ENCODE data around the gene DIAPH3. TPM values are rescaled to one million over a fixed set of nuclear protein-coding genes. Genes with fewer than 3 reads are reported as not detected.

DIAPH3 gene
- total RNA-seq, 4 donors from 2014 or later: 0.20 to 0.30 TPM; not detected in 2

- DNase-seq (ENCODE audit: low spot score in 2 of 2): no peak
- 77 to 85% methylated on average over 3 of the region's 3 CpGs for WGBS, 2 donors
- Histone ChIP-seq H3K27ac (no peak overlapping the region), H3K27me3 (no peaks in the 10 kb centered on the region), H3K4me3 (no peak overlapping the region), H3K9me3 (no peaks in the 10 kb centered on the region), H3K36me3 (no peaks in the 10 kb centered on the region), H3K4me1 (no peaks in the 10 kb centered on the region)
- TF ChIP-seq POLR2A (IDR thresholded peaks at IDR 0.05) (no peak), CTCF (IDR thresholded peaks at IDR 0.05) (no peak), EP300 (IDR thresholded peaks at IDR 0.05) (no peak)
Measured at GRCh38 chr13:59976856-59977255, 186.9 kb downstream of the DIAPH3 start.

- Histone ChIP-seq H3K36me3 (no peaks in the 10 kb centered on the region), H3K4me3 (no peak overlapping the region), H3K27ac (no peak overlapping the region), H3K4me1 (no peaks in the 10 kb centered on the region), H3K27me3 (no peaks in the 10 kb centered on the region), H3K9me3 (no peaks in the 10 kb centered on the region)
- 94 to 96% methylated on average over 6 of the region's 6 CpGs for WGBS, 2 donors
- TF ChIP-seq POLR2A (IDR thresholded peaks at IDR 0.05) (no peak), EP300 (IDR thresholded peaks at IDR 0.05) (no peak), CTCF (IDR thresholded peaks at IDR 0.05) (no peak)
- no peak for DNase-seq (ENCODE audit: low spot score in 2 of 2)
Measured at GRCh38 chr13:59975807-59976435, 187.8 kb downstream of the DIAPH3 start.

- no peak overlapping the region for H3K27ac ChIP-seq
- H3K4me1 ChIP-seq: no peaks in the 10 kb centered on the region
- TF ChIP-seq CTCF (IDR thresholded peaks at IDR 0.05) (no peak), POLR2A (IDR thresholded peaks at IDR 0.05) (no peak), EP300 (IDR thresholded peaks at IDR 0.05) (no peak)
- no peaks in the 10 kb centered on the region for H3K36me3 ChIP-seq
- no peaks in the 10 kb centered on the region for H3K27me3 ChIP-seq
- no peaks in the 10 kb centered on the region for H3K9me3 ChIP-seq
- no peak for DNase-seq (ENCODE audit: low spot score in 2 of 2)
- H3K4me3 ChIP-seq: no peak overlapping the region
- 90 to 92% methylated on average over 3 of the region's 3 CpGs for WGBS, 2 donors
Measured at GRCh38 chr13:59970847-59971246, 192.9 kb downstream of the DIAPH3 start.

GRCh38 chr13:59963827-59964226 lies 199.9 kb downstream of the DIAPH3 start:
- no peak overlapping the region for H3K4me3 ChIP-seq
- 65 to 93% methylated on average over 2 of the region's 2 CpGs for WGBS, 2 donors
- TF ChIP-seq EP300 (IDR thresholded peaks at IDR 0.05) (no peak), CTCF (IDR thresholded peaks at IDR 0.05) (no peak), POLR2A (IDR thresholded peaks at IDR 0.05) (no peak)

GRCh38 chr13:59963383-59963782 lies 200.3 kb downstream of the DIAPH3 start:
- H3K4me3 ChIP-seq: no peak overlapping the region
- DNase-seq (ENCODE audit: low spot score in 2 of 2): no peak
- no peaks in the 10 kb centered on the region for H3K9me3 ChIP-seq
- no peak for TF ChIP-seq EP300 (IDR thresholded peaks at IDR 0.05)
- TF ChIP-seq CTCF (IDR thresholded peaks at IDR 0.05): no peak
- TF ChIP-seq POLR2A (IDR thresholded peaks at IDR 0.05): no peak
- no peaks in the 10 kb centered on the region for H3K4me1 ChIP-seq
- H3K27me3 ChIP-seq: no peaks in the 10 kb centered on the region
- no peak overlapping the region for H3K27ac ChIP-seq
- H3K36me3 ChIP-seq: no peaks in the 10 kb centered on the region

More at GRCh38 chr13:59963827-59964226, 199.9 kb downstream of the DIAPH3 start:
- Histone ChIP-seq H3K27me3 (no peaks in the 10 kb centered on the region), H3K4me1 (no peaks in the 10 kb centered on the region), H3K27ac (no peak overlapping the region), H3K36me3 (no peaks in the 10 kb centered on the region), H3K9me3 (no peaks in the 10 kb centered on the region)
- no peak for DNase-seq (ENCODE audit: low spot score in 2 of 2)
